Trophoblast cell (in vitro differentiated cells and primary cell): ENCODE results near the gene ASIP.

Experiments used
- DNase-seq, 2 donors: peaks; one replicate each; pipeline ENCODE4 v3.0.0-alpha.2; 2016
- H2AFZ ChIP-seq: 2 replicates; pipeline ENCODE4 v1.6.1; 2013; ENCODE audit warnings: low read length, moderate library complexity, mild to moderate bottlenecking; ENCODE audit not compliant: insufficient read depth, poor library complexity
- H2AK5ac ChIP-seq: 2 replicates; pipeline ENCODE4 v1.6.1; 2013; ENCODE audit warnings: mild to moderate bottlenecking, low read length
- H2BK120ac ChIP-seq: 2 replicates; pipeline ENCODE4 v1.6.1; 2013; ENCODE audit warnings: low read length, mild to moderate bottlenecking, moderate library complexity; ENCODE audit not compliant: insufficient read depth, poor library complexity
- H2BK12ac ChIP-seq: 2 replicates; pipeline ENCODE4 v1.6.1; 2013; ENCODE audit warnings: mild to moderate bottlenecking, low read length, moderate library complexity
- H2BK5ac ChIP-seq: 2 replicates; pipeline ENCODE4 v1.6.1; 2013; ENCODE audit warnings: low read length, low read depth, moderate library complexity, mild to moderate bottlenecking; ENCODE audit not compliant: poor library complexity
- H3K14ac ChIP-seq: 2 replicates; pipeline ENCODE4 v1.6.1; 2013; ENCODE audit warnings: mild to moderate bottlenecking, low read length
- H3K18ac ChIP-seq: 2 replicates; pipeline ENCODE4 v1.6.1; 2013; ENCODE audit warnings: mild to moderate bottlenecking, low read length
- H3K23ac ChIP-seq: 2 replicates; pipeline ENCODE4 v1.6.1; 2013; ENCODE audit warnings: low read length
- H3K27ac ChIP-seq: 2 replicates; pipeline ENCODE4 v1.5.1; 2013; ENCODE audit warnings: low read depth, mild to moderate bottlenecking, inconsistent platforms, low read length, moderate library complexity
- H3K27me3 ChIP-seq: 2 replicates; pipeline ENCODE4 v1.6.1; 2013; ENCODE audit warnings: inconsistent platforms, mild to moderate bottlenecking, low read length, moderate library complexity; ENCODE audit not compliant: insufficient read depth
- H3K36me3 ChIP-seq, 2 experiments: 1 replicate in 1 of 2; 2 replicates in 1 of 2; pipeline ENCODE4 v1.6.1; 2013; ENCODE audit warnings: low read length in 2 of 2, mild to moderate bottlenecking in 2 of 2, moderate library complexity in 1 of 2; ENCODE audit not compliant: insufficient read depth in 2 of 2, control insufficient read depth in 1 of 2
- H3K4ac ChIP-seq: 2 replicates; pipeline ENCODE4 v1.6.1; 2013; ENCODE audit warnings: low read depth, mild to moderate bottlenecking, low read length, moderate library complexity
- H3K4me1 ChIP-seq, 2 experiments: 1 replicate in 1 of 2; 2 replicates in 1 of 2; pipeline ENCODE4 v1.6.1; 2013; ENCODE audit warnings: low read length in 2 of 2, mild to moderate bottlenecking in 2 of 2, moderate library complexity in 1 of 2; ENCODE audit not compliant: insufficient read depth in 2 of 2, control insufficient read depth in 1 of 2
- H3K4me2 ChIP-seq: 2 replicates; pipeline ENCODE4 v1.6.1; 2013; ENCODE audit warnings: inconsistent platforms, mild to moderate bottlenecking, low read length, moderate library complexity
- H3K4me3 ChIP-seq: 2 replicates; pipeline ENCODE4 v1.5.1; 2013; ENCODE audit warnings: mild to moderate bottlenecking, low read depth, low read length, inconsistent platforms
- H3K79me1 ChIP-seq: one replicate; pipeline ENCODE4 v1.6.1; 2013; ENCODE audit warnings: low read length
- H3K79me2 ChIP-seq: 2 replicates; pipeline ENCODE4 v1.6.1; 2013; ENCODE audit warnings: low read length, mild to moderate bottlenecking; ENCODE audit not compliant: control insufficient read depth, insufficient read depth, poor library complexity
- H3K9ac ChIP-seq: 2 replicates; pipeline ENCODE4 v1.6.1; 2013; ENCODE audit warnings: mild to moderate bottlenecking, low read length
- H3K9me3 ChIP-seq: 2 replicates; pipeline ENCODE4 v1.6.1; 2013; ENCODE audit warnings: low read depth, mild to moderate bottlenecking, control low read depth, inconsistent platforms, low read length; ENCODE audit not compliant: insufficient read depth
- H4K12ac ChIP-seq: 2 replicates; pipeline ENCODE4 v1.6.1; 2013; ENCODE audit warnings: low read depth, mild to moderate bottlenecking, low read length, moderate library complexity
- H4K8ac ChIP-seq: 2 replicates; pipeline ENCODE4 v1.6.1; 2013; ENCODE audit warnings: low read depth, mild to moderate bottlenecking, low read length, moderate library complexity
- H4K91ac ChIP-seq: one replicate; pipeline ENCODE4 v1.6.1; 2013; ENCODE audit warnings: low read depth, mild to moderate bottlenecking, low read length, moderate library complexity
- WGBS: extraction: QIAGEN DNeasy Blood & Tissue Kit; methylation state at CpG from one replicate; pipeline ENCODE4 v1.1.7; 2013; ENCODE audit warnings: missing lambda C conversion rate; ENCODE audit not compliant: insufficient read length, insufficient coverage; ENCODE audit errors: extremely low coverage; 5-methylcytosine and 5-hydroxymethylcytosine counted together

The ASIP gene

GRCh38 chr20:34232494-34233087, 8.6 kb upstream of the ASIP start:
- H3K9ac ChIP-seq: no peak overlapping the region
- no peak overlapping the region for H2BK5ac ChIP-seq
- no peak overlapping the region for H2BK120ac ChIP-seq
- H4K91ac ChIP-seq: no peak overlapping the region
- no peaks in the 10 kb centered on the region for H3K79me2 ChIP-seq
- H2BK12ac ChIP-seq: no peak overlapping the region
- no peak overlapping the region for H3K14ac ChIP-seq
- no CpG with 5 or more reads among the region's 3 CpGs for WGBS
- no peak overlapping the region for H3K23ac ChIP-seq
- H3K4me1 ChIP-seq: no peaks in the 10 kb centered on the region
- H3K36me3 ChIP-seq: no peaks in the 10 kb centered on the region
- DNase-seq: no peak
- no peak overlapping the region for H3K18ac ChIP-seq
- no peaks in the 10 kb centered on the region for H3K27me3 ChIP-seq
- peaks cover 4% of the 10 kb centered on the region for H3K9me3 ChIP-seq
- no peak overlapping the region for H3K4me3 ChIP-seq
- H3K4ac ChIP-seq: no peak overlapping the region
- no peak overlapping the region for H4K8ac ChIP-seq
- H3K79me1 ChIP-seq: no peaks in the 10 kb centered on the region
- H3K27ac ChIP-seq: no peak overlapping the region
- H2AK5ac ChIP-seq: no peak overlapping the region
- H2AFZ ChIP-seq: no peak overlapping the region
- H3K4me2 ChIP-seq: no peak overlapping the region
- no peak overlapping the region for H4K12ac ChIP-seq

DNA sequence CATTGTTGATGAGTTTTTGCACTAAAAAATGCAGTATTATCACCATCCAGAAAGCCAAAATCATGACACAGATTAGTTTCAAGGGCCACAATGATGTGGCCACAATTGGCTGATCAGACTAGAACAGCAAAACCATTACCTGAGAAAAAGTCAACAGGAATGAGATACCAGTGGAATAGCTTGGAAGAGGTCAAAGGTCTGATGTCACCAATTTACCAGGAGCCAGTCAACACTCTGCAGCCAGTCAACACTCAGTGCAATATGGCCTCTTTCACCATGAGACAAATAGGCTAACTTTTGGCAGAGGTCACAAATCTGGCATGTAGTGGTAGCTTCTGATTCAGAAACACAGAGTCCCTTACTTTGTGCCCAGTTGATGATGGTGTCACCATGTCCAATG, 7.5 kb upstream of the ASIP start:
- no peaks in the 10 kb centered on the region for H3K79me2 ChIP-seq
- H3K79me1 ChIP-seq: no peaks in the 10 kb centered on the region
- no peak overlapping the region for H3K18ac ChIP-seq
- no peak overlapping the region for H4K91ac ChIP-seq
- H3K36me3 ChIP-seq: no peaks in the 10 kb centered on the region
- no peak overlapping the region for H2AFZ ChIP-seq
- H2BK120ac ChIP-seq: no peak overlapping the region
- no peak overlapping the region for H3K4me3 ChIP-seq
- H3K4me2 ChIP-seq: no peak overlapping the region
- no peak overlapping the region for H2BK12ac ChIP-seq
- peaks cover 4% of the 10 kb centered on the region for H3K9me3 ChIP-seq
- H4K12ac ChIP-seq: no peak overlapping the region
- DNase-seq: no peak
- no peak overlapping the region for H2AK5ac ChIP-seq
- H3K4me1 ChIP-seq: no peaks in the 10 kb centered on the region
- H2BK5ac ChIP-seq: no peak overlapping the region
- H3K23ac ChIP-seq: no peak overlapping the region
- no peak overlapping the region for H3K27ac ChIP-seq
- no peak overlapping the region for H3K9ac ChIP-seq
- no peak overlapping the region for H4K8ac ChIP-seq
- H3K14ac ChIP-seq: no peak overlapping the region
- no peak overlapping the region for H3K4ac ChIP-seq
- H3K27me3 ChIP-seq: no peaks in the 10 kb centered on the region

DNA sequence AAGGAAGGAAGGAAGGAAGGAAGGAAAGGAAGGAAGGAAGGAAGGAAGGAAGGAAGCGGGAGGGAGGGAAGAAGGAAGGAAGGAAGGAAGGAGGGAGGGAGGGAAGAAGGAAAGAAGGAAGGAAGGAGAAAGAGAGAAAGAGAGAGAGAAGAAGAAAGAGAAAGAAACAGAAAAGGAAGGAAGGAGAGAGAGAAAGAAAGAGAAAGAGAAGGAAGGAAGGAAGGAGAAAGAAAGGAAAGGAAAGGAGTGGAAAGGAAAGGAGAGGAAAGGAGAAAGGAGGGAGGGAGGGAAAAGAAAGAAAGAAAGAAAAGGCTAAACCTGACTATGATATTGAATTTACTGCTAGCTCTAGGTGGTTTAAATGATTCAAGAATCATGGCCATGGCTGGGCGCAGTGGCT, 5.3 kb upstream of the ASIP start:
- H2AK5ac ChIP-seq: no peak overlapping the region
- H4K91ac ChIP-seq: no peak overlapping the region
- H3K79me1 ChIP-seq: no peaks in the 10 kb centered on the region
- H3K79me2 ChIP-seq: no peaks in the 10 kb centered on the region
- H3K4ac ChIP-seq: no peak overlapping the region
- no peaks in the 10 kb centered on the region for H3K36me3 ChIP-seq
- H3K23ac ChIP-seq: no peak overlapping the region
- H3K9ac ChIP-seq: no peak overlapping the region
- no CpG with 5 or more reads among the region's 2 CpGs for WGBS
- H2AFZ ChIP-seq: no peak overlapping the region
- H2BK120ac ChIP-seq: no peak overlapping the region
- H3K27me3 ChIP-seq: no peaks in the 10 kb centered on the region
- H2BK5ac ChIP-seq: no peak overlapping the region
- H4K8ac ChIP-seq: no peak overlapping the region
- no peak overlapping the region for H2BK12ac ChIP-seq
- no peak overlapping the region for H3K4me3 ChIP-seq
- no peaks in the 10 kb centered on the region for H3K4me1 ChIP-seq
- no peak for DNase-seq
- H3K9me3 ChIP-seq: peaks cover 4% of the 10 kb centered on the region
- H3K18ac ChIP-seq: no peak overlapping the region
- no peak overlapping the region for H4K12ac ChIP-seq
- H3K14ac ChIP-seq: no peak overlapping the region
- no peak overlapping the region for H3K27ac ChIP-seq
- H3K4me2 ChIP-seq: no peak overlapping the region

DNA sequence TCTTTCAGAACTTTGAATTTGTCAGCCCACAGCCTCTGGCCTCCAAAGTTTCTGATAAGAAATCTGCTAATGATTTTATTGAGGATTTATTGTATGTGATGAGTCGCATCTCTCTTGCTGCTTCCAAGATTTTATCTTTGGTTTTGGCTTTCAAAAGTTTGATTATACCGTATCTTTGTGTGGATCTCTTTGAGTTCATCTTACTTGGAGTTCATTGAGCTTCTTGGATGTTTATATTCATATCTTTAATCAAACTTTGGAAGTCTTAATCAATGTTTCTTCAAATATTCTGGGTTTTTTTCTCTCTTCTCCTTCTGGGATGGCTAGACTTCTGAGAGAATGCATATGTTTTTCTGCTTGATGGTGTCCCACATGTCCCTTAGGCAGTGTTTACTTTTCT, 3.3 kb upstream of the ASIP start:
- Histone ChIP-seq H2BK5ac (no peak overlapping the region), H3K4me3 (no peak overlapping the region), H3K36me3 (no peaks in the 10 kb centered on the region), H2AFZ (no peak overlapping the region), H3K9me3 (peaks cover 1% of the 10 kb centered on the region), H2AK5ac (no peak overlapping the region), H3K4me1 (no peaks in the 10 kb centered on the region), H3K14ac (no peak overlapping the region), H3K23ac (no peak overlapping the region), H3K79me2 (no peaks in the 10 kb centered on the region), H3K4ac (no peak overlapping the region), H3K79me1 (no peaks in the 10 kb centered on the region), H3K9ac (no peak overlapping the region), H3K4me2 (no peak overlapping the region), H3K27me3 (no peaks in the 10 kb centered on the region), H4K91ac (no peak overlapping the region), H4K8ac (no peak overlapping the region), H4K12ac (no peak overlapping the region), H3K27ac (no peak overlapping the region), H2BK12ac (no peak overlapping the region), H2BK120ac (no peak overlapping the region), H3K18ac (no peak overlapping the region)
- no peak for DNase-seq
- WGBS: no CpG with 5 or more reads among the region's 2 CpGs
